ENCODE results near the gene OXSR1.

The OXSR1 gene

DNA sequence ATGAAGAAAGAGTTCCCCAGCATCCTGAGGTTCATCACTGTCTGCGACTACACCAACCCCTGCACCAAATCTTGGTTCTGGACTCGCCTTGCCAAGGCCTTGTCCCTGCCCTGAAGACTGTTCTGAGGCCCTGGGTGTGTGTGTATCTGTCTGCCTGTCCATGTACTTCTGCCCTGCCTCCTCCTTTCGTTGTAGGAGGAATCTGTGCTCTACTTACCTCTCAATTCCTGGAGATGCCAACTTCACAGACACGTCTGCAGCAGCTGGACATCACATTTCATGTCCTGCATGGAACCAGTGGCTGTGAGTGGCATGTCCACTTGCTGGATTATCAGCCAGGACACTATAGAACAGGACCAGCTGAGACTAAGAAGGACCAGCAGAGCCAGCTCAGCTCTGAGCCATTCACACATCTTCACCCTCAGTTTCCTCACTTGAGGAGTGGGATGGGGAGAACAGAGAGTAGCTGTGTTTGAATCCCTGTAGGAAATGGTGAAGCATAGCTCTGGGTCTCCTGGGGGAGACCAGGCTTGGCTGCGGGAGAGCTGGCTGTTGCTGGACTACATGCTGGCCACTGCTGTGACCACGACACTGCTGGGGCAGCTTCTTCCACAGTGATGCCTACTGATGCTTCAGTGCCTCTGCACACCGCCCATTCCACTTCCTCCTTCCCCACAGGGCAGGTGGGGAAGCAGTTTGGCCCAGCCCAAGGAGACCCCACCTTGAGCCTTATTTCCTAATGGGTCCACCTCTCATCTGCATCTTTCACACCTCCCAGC lies 24.0 kb upstream of the OXSR1 start:
- TF ChIP-seq, protein P1, sequence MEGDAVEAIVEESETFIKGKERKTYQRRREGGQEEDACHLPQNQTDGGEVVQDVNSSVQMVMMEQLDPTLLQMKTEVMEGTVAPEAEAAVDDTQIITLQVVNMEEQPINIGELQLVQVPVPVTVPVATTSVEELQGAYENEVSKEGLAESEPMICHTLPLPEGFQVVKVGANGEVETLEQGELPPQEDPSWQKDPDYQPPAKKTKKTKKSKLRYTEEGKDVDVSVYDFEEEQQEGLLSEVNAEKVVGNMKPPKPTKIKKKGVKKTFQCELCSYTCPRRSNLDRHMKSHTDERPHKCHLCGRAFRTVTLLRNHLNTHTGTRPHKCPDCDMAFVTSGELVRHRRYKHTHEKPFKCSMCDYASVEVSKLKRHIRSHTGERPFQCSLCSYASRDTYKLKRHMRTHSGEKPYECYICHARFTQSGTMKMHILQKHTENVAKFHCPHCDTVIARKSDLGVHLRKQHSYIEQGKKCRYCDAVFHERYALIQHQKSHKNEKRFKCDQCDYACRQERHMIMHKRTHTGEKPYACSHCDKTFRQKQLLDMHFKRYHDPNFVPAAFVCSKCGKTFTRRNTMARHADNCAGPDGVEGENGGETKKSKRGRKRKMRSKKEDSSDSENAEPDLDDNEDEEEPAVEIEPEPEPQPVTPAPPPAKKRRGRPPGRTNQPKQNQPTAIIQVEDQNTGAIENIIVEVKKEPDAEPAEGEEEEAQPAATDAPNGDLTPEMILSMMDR (conservative IDR thresholded peaks at IDR 0.05; ENCODE audit: low read length), result no peak
- Histone ChIP-seq H3K4me1 (ENCODE audit: insufficient read depth, low read length, poor library complexity, severe bottlenecking) (peaks cover 27% of the 10 kb centered on the region), H3K4me3 (ENCODE audit: low read length, poor library complexity, severe bottlenecking) (no peak overlapping the region), H3F3A (ENCODE audit: low read depth) (no peaks in the 10 kb centered on the region), H3K27me3 (ENCODE audit: insufficient read depth, low read length, poor library complexity, severe bottlenecking) (no peaks in the 10 kb centered on the region), H3K9ac (ENCODE audit: low read depth, low read length, poor library complexity, severe bottlenecking) (no peak overlapping the region), H2AFZ (ENCODE audit: low read length) (no peak overlapping the region), H3K79me2 (ENCODE audit: insufficient read depth, low read length) (peaks cover 38% of the 10 kb centered on the region), H3K36me3 (ENCODE audit: insufficient read depth, low read length) (no peaks in the 10 kb centered on the region), H3K9me3 (ENCODE audit: insufficient read depth, low read depth, low read length) (peaks cover 6% of the 10 kb centered on the region; the same call in 1 of the 2 replicates), H3K4me2 (ENCODE audit: low read depth, low read length, poor library complexity, severe bottlenecking) (no peak overlapping the region), H4K20me1 (ENCODE audit: insufficient read depth, low read length, poor library complexity, severe bottlenecking) (peaks cover 14% of the 10 kb centered on the region), H3K9me2 (replicated peaks; ENCODE audit: low read depth, low read length) (no peaks in the 10 kb centered on the region)

DNA sequence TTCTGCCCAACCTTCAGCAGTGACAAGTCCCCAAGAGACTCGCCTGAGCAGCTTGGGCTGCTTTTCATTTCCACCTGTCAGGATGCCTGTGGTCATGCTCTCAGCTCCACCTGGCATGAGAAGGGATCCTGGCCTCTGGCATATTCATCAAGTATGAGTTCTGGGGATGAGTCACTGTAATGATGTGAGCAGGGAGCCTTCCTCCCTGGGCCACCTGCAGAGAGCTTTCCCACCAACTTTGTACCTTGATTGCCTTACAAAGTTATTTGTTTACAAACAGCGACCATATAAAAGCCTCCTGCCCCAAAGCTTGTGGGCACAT lies 23.4 kb upstream of the OXSR1 start:
- Histone ChIP-seq H3K9me2 (replicated peaks; ENCODE audit: low read depth, low read length) (no peaks in the 10 kb centered on the region), H3K9me3 (ENCODE audit: insufficient read depth, low read depth, low read length) (peaks cover 11% of the 10 kb centered on the region; the same call in 1 of the 2 replicates), H3K4me3 (ENCODE audit: low read length, poor library complexity, severe bottlenecking) (no peak overlapping the region), H3K4me2 (ENCODE audit: low read depth, low read length, poor library complexity, severe bottlenecking) (no peak overlapping the region), H3K27me3 (ENCODE audit: insufficient read depth, low read length, poor library complexity, severe bottlenecking) (no peaks in the 10 kb centered on the region), H3F3A (ENCODE audit: low read depth) (no peaks in the 10 kb centered on the region), H4K20me1 (ENCODE audit: insufficient read depth, low read length, poor library complexity, severe bottlenecking) (peaks cover 10% of the 10 kb centered on the region), H3K4me1 (ENCODE audit: insufficient read depth, low read length, poor library complexity, severe bottlenecking) (peaks cover 27% of the 10 kb centered on the region), H2AFZ (ENCODE audit: low read length) (no peak overlapping the region), H3K9ac (ENCODE audit: low read depth, low read length, poor library complexity, severe bottlenecking) (no peak overlapping the region), H3K79me2 (ENCODE audit: insufficient read depth, low read length) (peaks cover 34% of the 10 kb centered on the region), H3K36me3 (ENCODE audit: insufficient read depth, low read length) (no peaks in the 10 kb centered on the region)
- TF ChIP-seq EZH2phosphoT487 (IDR thresholded peaks at IDR 0.05; ENCODE audit: borderline replicate concordance), result no peak
- TF ChIP-seq, protein P1 (conservative IDR thresholded peaks at IDR 0.05; ENCODE audit: low read length), result no peak

DNA sequence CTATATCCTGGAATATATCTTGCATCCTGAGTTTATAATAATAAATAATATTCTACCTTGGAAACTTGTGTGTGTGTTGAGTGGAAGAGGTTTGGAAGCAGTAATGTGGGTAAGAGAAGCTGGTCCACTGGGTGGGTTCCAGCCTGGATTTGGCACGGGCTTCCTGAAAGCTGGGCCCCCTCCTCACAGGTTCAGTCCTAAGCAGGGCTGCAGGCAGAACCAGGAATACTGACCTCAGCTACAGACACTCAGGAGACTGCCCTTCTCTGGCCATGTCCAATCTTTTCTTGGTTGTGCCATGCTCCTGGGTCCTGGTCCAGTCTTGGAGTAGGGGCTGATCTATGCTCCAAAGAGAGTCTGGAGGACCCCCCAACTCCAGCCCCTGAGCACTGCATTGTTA lies 22.4 kb upstream of the OXSR1 start:
- TF ChIP-seq, protein P1 (conservative IDR thresholded peaks at IDR 0.05; ENCODE audit: low read length), result no peak
- TF ChIP-seq EZH2phosphoT487 (IDR thresholded peaks at IDR 0.05; ENCODE audit: borderline replicate concordance), result no peak

More for the DNA sequence above, 22.4 kb upstream of the OXSR1 start:
- H3K27me3 ChIP-seq (ENCODE audit: insufficient read depth, low read length, poor library complexity, severe bottlenecking), result no peaks in the 10 kb centered on the region
- no peak overlapping the region for H3K4me2 ChIP-seq (ENCODE audit: low read depth, low read length, poor library complexity, severe bottlenecking)
- peaks cover 32% of the 10 kb centered on the region for H3K79me2 ChIP-seq (ENCODE audit: insufficient read depth, low read length)
- H3K36me3 ChIP-seq (ENCODE audit: insufficient read depth, low read length), result no peaks in the 10 kb centered on the region
- H3K9me3 ChIP-seq (ENCODE audit: insufficient read depth, low read depth, low read length), result peaks cover 12% of the 10 kb centered on the region; the same call in 1 of the 2 replicates
- no peaks in the 10 kb centered on the region for H3K9me2 ChIP-seq (replicated peaks; ENCODE audit: low read depth, low read length)
- H3F3A ChIP-seq (ENCODE audit: low read depth), result no peaks in the 10 kb centered on the region
- H3K4me1 ChIP-seq (ENCODE audit: insufficient read depth, low read length, poor library complexity, severe bottlenecking), result peaks cover 20% of the 10 kb centered on the region
- peaks cover 10% of the 10 kb centered on the region for H4K20me1 ChIP-seq (ENCODE audit: insufficient read depth, low read length, poor library complexity, severe bottlenecking)
- no peak overlapping the region for H3K9ac ChIP-seq (ENCODE audit: low read depth, low read length, poor library complexity, severe bottlenecking)
- no peak overlapping the region for H3K4me3 ChIP-seq (ENCODE audit: low read length, poor library complexity, severe bottlenecking)
- H2AFZ ChIP-seq (ENCODE audit: low read length), result no peak overlapping the region

Data from Loucy (cell line).